Measurements from ENCODE around the gene ITIH4.

- no peak for TF ChIP-seq CTCF (IDR thresholded peaks at IDR 0.05)
- no peak for TF ChIP-seq POLR2A (IDR thresholded peaks at IDR 0.05)
Measured at GRCh38 chr3:52845157-52845556, 14.7 kb upstream of the ITIH4 start.
